Measurements from ENCODE around the gene ZNF547.
"Not testable (repeated sequence)": the region's sequence is repeated elsewhere in the genome, so short reads cannot be mapped to it uniquely, and the experiment has no call there.

ZNF547 gene

GRCh38 chr19:57366776-57367175, 3.4 kb downstream of the ZNF547 start (continued):
- TF ChIP-seq ZNF302 (tag by site-specific recombination; IDR thresholded peaks at IDR 0.05; ENCODE audit: low read depth): no peak

GRCh38 chr19:57374179-57374578, 10.8 kb downstream of the ZNF547 start:
- ChIA-PET CTCF (no interaction called here), POLR2A (no interaction called here)
- no peak overlapping the region for H3K27ac ChIP-seq (ENCODE audit: extremely low read depth, low read depth, low read length)
- no peaks in the 10 kb centered on the region for H3K4me1 ChIP-seq (ENCODE audit: control insufficient read depth, insufficient read depth, low read length)
- H3K4me3 ChIP-seq (ENCODE audit: low read depth, low read length): no peak overlapping the region
- H3K36me3 ChIP-seq (ENCODE audit: control insufficient read depth in 2 of 2, insufficient read depth in 1 of 2, low read length in 2 of 2): peaks cover 14 to 68% of the 10 kb centered on the region in 2 experiments
- TF ChIP-seq PRDM1 (tag by site-specific recombination; IDR thresholded peaks at IDR 0.05) (no peak), ZSCAN23 (tag by site-specific recombination; IDR thresholded peaks at IDR 0.05) (no peak), ZNF585B (tag by site-specific recombination; IDR thresholded peaks at IDR 0.05) (peak; percentile 95)
- H3K9me3 ChIP-seq (ENCODE audit: control insufficient read depth, insufficient read depth, low read depth, low read length): peaks cover 6% of the 10 kb centered on the region; the same call in 1 of the 2 replicates

GRCh38 chr19:57374647-57375046, 11.3 kb downstream of the ZNF547 start:
- POLR2A ChIA-PET; CTCF ChIA-PET; H3K27ac ChIP-seq (ENCODE audit: extremely low read depth, low read depth, low read length); H3K4me1 ChIP-seq (ENCODE audit: control insufficient read depth, insufficient read depth, low read length); H3K9me3 ChIP-seq (ENCODE audit: control insufficient read depth, insufficient read depth, low read depth, low read length); H3K4me3 ChIP-seq (ENCODE audit: low read depth, low read length): not testable (repeated sequence)
- H3K36me3 ChIP-seq (ENCODE audit: control insufficient read depth in 2 of 2, insufficient read depth in 1 of 2, low read length in 2 of 2): peaks cover 14 to 68% of the 10 kb centered on the region in 2 experiments

GRCh38 chr19:57376151-57376550, 12.8 kb downstream of the ZNF547 start:
- no peak overlapping the region for H3K27ac ChIP-seq (ENCODE audit: extremely low read depth, low read depth, low read length)
- H3K4me3 ChIP-seq (ENCODE audit: low read depth, low read length): no peak overlapping the region
- no peaks in the 10 kb centered on the region for H3K4me1 ChIP-seq (ENCODE audit: control insufficient read depth, insufficient read depth, low read length)
- peaks cover 14 to 65% of the 10 kb centered on the region in 2 experiments for H3K36me3 ChIP-seq (ENCODE audit: control insufficient read depth in 2 of 2, insufficient read depth in 1 of 2, low read length in 2 of 2)
- peaks cover 6% of the 10 kb centered on the region; the same call in 1 of the 2 replicates for H3K9me3 ChIP-seq (ENCODE audit: control insufficient read depth, insufficient read depth, low read depth, low read length)
- ChIA-PET CTCF (no interaction called here), POLR2A (no interaction called here)
- TF ChIP-seq ZNF366 (tag by site-specific recombination; conservative IDR thresholded peaks at IDR 0.05) (no peak), ZNF514 (tag by site-specific recombination; IDR thresholded peaks at IDR 0.05) (no peak), ZNF274 (IDR thresholded peaks at IDR 0.05; ENCODE audit: low read length) (no peak), ZNF274 (tag by site-specific recombination; IDR thresholded peaks at IDR 0.05; ENCODE audit: borderline replicate concordance) (no peak), RBAK (tag by site-specific recombination; IDR thresholded peaks at IDR 0.05) (no peak), ZNF138 (tag by site-specific recombination; IDR thresholded peaks at IDR 0.05; ENCODE audit: borderline replicate concordance) (no peak), KLF9 (tag by site-specific recombination; IDR thresholded peaks at IDR 0.05; ENCODE audit: low read depth) (no peak), ATF2 (tag by site-specific recombination; IDR thresholded peaks at IDR 0.05; ENCODE audit: low read depth) (no peak), ZNF423 (tag by site-specific recombination; IDR thresholded peaks at IDR 0.05) (no peak), ZNF768 (tag by site-specific recombination; IDR thresholded peaks at IDR 0.05) (no peak), ZSCAN30 (tag by site-specific recombination; IDR thresholded peaks at IDR 0.05) (no peak), WT1 (tag by site-specific recombination; IDR thresholded peaks at IDR 0.05) (no peak), SCRT2 (tag by site-specific recombination; IDR thresholded peaks at IDR 0.05) (no peak), ZFP3 (tag by site-specific recombination; IDR thresholded peaks at IDR 0.05; ENCODE audit: low read depth) (no peak), ZNF394 (tag by site-specific recombination; IDR thresholded peaks at IDR 0.05; ENCODE audit: borderline replicate concordance) (no peak), ZNF830 (tag by site-specific recombination; IDR thresholded peaks at IDR 0.05; ENCODE audit: low read depth) (no peak), ZNF398 (tag by site-specific recombination; IDR thresholded peaks at IDR 0.05) (no peak), ZNF266 (tag by site-specific recombination; IDR thresholded peaks at IDR 0.05; ENCODE audit: low read depth) (no peak), ZFHX2 (tag by site-specific recombination; conservative IDR thresholded peaks at IDR 0.05) (no peak), ZBTB11 (tag by site-specific recombination; conservative IDR thresholded peaks at IDR 0.05; ENCODE audit: low read depth) (no peak), ZBTB7A (tag by site-specific recombination; IDR thresholded peaks at IDR 0.05; ENCODE audit: low read depth) (no peak)

All from HEK293 (cell line).